Activated CD4-positive, alpha-beta T cell treated with anti-CD3 and anti-CD28 coated beads, Interleukin-2, amount 50 U/mL, for 16 hours (primary cell): ENCODE measurements around the gene ST8SIA4.

Experiments
- DNase-seq: peaks from one replicate; pipeline ENCODE4 v3.0.0-alpha.2; 2020

ST8SIA4 gene

DNA sequence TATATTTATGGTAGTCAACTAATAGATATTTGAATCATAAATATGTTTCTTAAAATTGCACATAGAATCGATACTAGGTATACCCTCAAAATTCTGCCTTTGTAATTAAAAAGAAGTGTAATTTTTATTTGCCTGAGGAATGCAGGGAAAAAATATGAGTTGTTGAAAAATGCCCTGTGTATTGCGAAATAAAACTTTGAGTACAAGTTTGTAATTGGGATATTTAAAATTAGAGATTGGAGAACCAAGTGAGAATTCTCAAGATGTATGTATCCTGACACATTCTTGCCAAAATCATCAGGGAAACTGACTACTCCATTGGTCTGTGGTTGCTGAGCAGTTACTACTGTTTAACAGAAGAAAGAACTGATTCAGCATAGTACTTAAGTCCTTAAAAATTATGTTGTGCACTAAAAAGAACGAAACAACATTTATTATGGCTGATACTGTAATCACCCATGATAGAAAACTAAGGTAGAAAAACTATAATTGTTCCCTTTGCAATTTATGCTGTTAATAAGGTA lies 36.0 kb downstream of the ST8SIA4 start:
- DNase-seq = no peak

DNA sequence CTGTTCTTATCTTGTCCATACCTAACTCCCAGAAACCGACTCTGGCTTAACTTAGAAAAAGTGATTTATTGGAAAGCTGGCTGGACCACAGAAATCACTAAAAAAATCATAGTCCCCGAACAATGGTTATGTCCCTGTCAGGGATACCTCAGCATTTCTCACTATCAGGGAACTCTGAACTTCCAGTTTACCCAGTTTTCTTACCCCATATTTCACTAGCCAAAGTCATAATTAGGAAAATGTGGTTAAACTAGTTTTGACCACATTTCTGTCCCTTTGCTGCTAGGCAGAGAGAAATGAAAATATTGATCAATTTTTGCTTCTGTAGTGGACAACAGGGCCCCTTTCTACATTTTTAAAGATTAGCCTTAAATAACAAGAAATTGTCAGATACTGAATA lies 38.2 kb downstream of the ST8SIA4 start:
- DNase-seq = no peak

DNA sequence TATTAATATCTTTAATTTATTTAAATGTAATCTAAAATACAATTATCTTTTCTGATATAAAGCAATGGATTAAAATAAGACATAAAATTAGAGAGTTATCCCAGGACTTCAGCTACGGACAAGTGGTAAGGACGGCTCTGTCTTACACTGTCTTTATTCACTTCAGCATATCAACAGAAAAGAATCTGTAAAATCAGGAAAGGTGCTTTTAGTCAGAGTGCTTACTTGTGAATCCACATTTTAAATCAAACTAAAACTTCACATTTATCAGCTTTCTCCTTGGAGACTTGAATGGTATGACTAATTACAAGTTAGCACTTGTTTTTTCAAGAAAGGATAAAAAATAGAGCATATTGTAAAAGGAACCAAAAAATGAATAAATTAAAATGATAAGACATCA lies 39.3 kb downstream of the ST8SIA4 start:
- DNase-seq = peak; percentile 69

DNA sequence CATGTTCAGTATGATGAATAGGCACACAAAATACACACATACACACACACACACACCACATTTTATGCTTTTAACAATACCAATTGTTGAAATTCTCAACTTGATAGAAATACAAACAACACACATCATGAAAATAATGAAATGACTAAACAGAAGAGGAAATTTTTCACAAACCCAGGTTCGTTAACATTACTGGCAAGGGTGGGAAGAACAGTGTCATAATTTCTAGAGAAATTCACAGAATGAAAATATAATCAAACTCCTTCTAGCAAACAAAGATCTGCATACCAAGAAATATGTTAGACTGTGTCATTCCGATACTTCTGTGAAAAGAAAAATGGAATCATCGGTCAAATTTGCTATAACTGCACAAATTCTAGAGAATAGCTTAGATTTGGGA lies 41.9 kb downstream of the ST8SIA4 start:
- DNase-seq = peak; percentile 83

DNA sequence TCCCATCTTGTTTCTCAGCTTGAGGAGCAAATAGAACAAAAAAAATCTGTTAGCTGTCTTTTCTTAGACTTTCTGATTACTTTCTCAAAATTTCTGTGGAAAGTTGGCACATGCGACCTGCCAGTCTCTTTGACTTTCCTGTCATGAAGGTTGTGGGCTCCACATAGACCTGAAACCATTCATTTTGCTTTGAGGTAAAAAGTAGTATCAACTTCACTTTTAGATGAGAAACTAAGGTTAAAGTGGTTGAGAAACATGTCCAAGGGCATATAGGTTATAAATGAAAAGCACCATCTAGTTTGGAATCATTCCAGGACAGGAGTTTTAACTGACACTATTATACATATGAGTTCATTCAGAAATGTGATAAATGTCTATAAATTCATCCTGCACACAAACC lies 42.7 kb downstream of the ST8SIA4 start:
- DNase-seq = peak; percentile 50

DNA sequence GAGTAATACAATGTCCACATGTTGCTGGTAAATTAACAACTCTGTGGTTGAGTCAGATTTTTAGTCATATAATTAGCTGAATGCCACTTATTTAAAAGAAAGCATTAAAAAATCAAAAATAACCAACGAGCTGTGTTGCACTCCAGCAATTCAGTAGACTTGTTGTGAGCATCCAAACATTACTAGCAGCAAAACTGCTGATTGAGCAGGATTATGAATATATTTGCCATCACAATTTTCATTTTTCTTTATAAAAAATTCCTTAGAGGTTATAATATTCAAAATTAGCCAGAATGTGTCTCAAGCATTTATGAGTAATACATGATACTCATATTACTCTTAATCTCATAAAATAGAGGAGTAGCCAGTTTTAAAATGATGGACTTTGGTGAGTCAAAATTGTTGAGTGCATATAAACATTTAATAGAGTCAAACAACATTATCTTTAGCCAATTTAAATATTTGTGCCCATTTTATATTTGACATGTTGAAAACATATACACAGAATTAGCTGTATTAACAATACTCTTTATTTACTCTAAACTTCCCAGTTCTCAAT lies 44.0 kb downstream of the ST8SIA4 start:
- DNase-seq = no peak

DNA sequence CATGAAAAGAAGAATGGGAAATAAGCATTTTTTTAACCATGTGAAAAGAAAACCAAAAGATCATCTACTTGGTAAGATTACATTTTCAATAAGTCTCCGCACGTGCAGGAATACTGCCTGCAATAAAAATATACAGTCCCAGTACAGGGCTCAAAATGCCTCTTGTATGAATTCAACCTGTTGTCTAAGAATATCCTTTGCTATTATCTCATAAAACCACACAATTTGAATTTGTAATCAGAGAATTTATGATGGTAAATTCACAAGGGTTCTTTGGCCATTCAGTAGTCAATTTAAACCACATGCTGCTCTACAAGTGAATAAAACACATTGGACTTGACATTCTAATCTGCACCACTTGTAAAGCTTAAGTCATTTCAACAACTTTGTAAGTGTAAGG lies 46.6 kb downstream of the ST8SIA4 start:
- no peak for DNase-seq

DNA sequence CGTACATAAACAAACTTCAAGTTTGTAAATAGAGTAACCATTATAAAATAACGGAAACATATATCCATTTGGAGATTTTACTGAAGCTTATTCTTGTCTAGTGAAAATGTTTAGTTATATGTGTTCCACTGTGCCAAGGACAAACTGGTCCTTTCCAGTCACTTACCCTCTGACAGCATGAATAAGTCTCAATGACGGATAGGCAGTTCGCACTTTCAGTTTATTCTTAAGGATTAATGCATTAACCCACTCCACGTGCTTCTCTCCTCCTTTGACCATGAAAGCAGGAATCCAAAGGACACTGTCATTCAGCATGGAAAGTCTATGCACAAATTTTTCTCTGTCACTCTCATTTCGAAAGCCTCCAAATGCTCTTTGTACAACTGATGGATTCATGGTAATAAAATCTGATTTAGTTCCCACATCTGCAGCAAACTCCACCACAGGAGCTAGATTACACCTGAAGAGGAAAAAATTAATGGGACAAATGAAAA lies 47.1 kb downstream of the ST8SIA4 start:
- DNase-seq = no peak

DNA sequence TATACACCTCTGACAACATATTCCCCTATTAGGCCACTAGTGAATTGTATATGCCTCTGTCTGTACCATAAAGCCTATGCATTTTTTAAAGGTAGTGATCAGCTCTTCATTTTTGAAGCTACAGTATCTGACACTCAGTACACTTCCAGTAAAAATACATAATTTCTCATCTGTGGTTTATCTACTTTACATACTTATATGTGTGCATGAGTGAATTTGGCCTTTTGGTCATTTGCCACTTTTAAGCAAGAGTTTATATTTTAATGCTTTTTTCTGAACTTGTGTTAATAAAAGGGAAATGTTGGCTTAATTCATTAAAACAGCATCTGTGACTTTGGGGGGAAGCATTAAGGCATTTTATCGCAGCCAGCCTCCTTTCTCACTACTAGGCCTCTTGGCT lies 47.8 kb downstream of the ST8SIA4 start:
- DNase-seq = no peak

DNA sequence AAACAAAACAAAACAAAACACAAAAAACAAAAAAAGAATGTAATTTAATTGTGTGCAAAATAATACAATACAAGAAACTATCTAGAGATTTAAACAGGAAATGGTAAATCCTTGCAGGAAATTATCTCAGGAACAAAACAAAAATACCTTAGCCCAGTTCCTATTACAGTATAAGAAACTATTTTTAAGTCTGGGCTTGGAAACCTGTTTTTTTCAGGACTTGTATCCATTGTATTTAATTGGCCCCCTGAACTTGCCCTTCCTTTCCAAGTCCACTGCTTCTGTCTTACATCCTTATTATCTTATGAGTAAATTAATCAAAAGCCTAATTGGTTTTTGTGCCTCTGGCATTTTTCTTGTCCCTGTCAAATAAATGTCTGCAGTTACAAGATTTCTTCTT lies 48.5 kb downstream of the ST8SIA4 start:
- no peak for DNase-seq

DNA sequence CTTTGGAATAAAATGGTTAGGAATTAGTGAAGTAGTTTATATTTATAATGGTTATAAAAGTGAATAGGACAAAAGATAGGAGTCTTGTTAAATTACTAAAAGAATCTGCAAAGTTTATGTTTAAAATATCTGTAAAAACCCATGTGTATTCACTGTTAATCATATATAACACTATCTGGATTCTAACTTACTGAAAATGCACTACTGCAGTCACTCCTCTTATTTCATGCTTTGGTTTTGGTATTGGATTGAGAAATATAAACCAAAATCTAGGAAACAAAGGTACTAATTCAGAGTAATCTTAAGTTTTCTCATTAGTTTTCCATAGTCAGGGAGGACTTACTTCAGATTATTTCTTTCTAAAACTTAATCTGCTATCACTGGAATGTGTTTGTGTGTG lies 49.5 kb downstream of the ST8SIA4 start:
- no peak for DNase-seq

DNA sequence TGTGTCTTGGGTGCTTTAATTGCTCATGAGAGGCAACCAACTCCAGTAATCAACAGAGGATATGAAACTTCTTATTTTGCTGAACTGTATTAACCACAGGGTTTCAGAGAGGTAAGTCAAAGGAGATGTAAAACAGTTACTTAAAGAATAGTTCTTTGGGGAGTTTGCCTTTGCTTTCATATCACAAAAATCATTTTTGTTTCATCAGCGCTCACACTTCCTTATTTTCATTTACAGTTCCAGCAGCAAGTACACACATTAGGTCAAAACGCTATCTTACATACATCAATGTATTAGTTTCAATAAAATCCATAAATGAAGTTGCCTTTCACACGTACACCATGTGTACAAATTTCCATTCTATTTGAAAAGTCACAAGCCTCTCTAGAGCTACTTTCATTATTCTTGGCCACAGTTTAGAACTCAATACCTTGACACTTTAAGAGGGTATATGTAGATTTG lies 50.1 kb downstream of the ST8SIA4 start:
- peak; percentile 79 for DNase-seq

DNA sequence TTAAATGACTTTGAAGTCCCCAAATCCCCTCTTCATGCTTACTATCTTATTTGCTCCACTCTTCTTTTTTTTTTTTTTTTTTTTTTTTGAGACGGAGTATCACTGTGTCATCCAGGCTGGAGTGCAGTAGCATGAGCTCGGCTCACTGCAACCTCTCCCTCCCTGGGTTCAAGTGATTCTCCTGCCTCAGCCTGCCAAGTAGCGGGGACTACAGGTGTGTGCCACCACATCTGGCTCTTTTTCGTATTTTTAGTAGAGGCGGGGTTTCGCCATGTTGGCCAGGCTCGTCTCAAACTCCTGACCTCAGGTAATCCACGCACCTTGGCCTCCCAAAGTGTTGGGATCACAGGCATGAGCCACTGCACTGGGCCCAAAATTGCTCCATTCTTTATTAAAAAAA lies 51.0 kb downstream of the ST8SIA4 start:
- DNase-seq = no peak

DNA sequence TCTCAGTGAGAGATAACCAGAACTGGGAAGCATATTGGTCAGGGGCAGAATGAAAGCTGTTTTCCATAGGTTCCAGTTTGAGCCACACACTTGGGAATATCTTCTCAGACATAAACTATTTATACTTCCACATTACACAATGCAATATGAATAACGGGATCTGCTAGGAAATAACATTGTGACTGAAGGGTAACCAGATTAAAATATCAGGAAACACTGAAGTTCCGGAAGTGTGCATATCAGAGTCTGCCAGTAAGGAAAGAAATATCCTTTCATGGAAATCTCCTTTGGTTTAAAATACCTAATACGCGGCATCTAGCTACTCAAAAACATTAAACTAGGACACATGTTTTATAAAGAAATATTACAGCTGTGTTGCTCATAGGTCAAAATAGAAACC lies 56.3 kb downstream of the ST8SIA4 start:
- DNase-seq = no peak

DNA sequence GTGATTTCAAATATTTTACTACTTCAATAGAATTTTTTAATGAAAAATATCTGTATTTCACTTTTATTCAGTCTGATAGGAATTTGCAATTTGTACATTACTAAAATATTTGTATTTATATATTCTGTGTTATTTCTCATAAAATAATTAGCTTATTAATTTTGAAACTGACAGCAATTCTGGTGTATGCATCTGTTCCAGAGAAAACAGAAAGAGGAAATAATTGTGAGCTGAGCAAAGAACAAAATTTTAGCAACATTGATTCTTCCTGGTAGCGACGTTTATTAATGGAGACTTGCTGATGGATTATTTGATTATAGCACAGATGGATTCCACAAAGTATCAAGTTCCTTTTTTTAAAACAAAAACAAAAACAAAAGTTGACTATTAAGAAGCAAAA lies 61.0 kb downstream of the ST8SIA4 start:
- DNase-seq = no peak

DNA sequence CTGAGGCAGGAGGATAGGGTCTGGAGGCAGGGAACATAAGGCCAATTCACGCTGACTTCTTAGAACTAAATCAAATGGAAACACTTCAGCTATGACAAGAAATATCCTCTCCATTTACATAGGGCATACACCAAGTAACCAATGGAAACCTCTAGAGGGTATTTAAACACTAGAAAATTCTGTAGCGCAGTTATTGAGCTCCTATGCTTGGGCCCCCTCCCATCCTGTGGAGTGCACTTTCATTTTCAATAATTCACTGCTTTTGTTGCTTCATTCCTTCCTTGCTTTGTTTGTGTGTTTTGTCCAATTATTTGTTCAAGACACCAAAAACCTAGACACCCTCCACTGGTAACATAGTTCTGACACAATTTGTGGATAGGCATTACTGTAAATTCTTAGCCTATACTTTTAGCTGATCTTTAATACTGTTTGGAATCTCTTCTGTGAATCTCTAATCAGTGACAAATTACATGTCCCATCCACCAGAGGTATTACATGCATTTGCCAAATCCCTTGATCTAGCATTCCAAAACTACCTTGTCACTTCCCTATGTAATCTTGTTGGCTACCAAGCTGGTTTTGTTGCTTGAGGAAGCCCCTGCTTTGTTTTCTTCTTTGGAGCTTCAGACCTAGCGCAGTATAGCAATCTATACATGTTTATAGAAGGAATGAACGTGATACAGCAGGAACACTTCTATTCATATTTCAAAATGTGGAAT lies 61.6 kb downstream of the ST8SIA4 start:
- peak; percentile 62 for DNase-seq

DNA sequence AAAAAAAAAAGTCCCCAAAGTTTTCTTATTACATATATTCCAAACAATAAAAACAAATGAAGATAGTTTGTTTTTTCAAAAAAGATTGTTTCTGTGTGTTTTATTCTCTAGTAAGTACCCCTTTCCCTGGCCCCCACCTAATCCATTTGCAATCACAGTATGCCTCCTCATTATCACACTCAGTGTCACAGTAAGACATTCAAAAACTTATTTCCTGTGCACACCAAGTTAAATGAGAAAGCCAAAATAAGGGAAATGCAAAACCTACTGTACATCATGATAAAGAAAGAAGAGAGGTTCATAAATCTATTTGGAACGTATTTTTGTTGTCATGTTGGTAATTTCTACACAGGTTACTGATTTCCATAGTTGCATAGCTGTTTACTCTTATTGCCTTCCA lies 62.3 kb downstream of the ST8SIA4 start:
- DNase-seq = no peak

DNA sequence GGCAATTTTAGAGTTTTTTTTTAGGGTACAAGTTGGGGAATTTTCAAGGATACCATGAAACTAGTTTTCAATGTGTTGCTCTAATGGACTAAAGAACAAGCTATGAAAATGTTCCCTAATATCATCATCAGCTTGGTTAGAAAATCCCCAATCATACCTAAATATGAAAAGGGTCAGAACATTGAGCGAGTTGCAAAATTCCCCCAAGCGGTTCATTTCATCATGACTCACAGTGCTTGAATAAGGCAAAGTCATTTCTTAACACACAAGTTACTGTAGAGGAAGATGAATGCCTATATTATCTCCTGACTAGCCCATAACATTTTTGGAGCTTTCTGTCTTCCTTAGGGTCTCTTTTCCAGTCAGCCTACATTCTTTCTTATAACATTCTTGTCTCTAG lies 62.7 kb downstream of the ST8SIA4 start:
- DNase-seq = peak; percentile 81

DNA sequence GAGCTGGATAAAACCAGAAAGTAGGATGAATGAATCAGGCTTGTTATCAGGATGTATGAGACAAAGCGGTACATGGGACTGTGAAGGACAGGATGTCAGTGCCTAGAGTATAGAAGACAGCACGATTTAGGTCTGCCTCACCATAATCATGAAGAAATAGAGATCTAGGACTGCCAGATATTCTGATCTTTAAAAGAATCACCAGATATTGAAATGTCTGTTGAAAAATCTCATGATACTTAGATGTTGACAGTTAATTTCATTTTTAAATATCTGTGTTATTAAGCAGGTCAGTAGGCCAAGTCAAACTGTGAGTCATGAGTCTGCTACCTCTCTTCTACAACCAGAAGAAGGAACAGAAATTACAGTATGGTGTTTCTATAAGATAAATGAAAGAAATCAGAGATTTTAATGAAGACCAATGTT lies 65.0 kb downstream of the ST8SIA4 start:
- no peak for DNase-seq

DNA sequence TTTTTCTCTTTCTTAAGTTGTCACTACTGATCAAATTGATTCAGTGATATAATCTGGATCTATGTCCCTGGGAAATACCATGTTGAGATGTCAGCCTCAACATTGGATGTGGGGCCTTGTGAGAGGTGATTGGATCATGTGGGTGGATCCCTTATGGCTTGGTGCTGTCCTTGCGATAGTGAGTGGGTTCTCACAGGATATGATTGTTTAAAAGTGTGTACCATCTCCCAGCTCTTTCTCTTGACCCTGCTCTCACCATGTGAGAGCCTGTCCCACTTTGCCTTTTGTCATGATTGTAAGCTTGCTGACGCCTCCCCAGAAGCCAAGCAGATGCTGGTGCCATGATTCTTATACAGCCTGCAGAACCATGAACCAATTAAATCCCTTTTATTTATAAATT lies 68.6 kb downstream of the ST8SIA4 start:
- no peak for DNase-seq

DNA sequence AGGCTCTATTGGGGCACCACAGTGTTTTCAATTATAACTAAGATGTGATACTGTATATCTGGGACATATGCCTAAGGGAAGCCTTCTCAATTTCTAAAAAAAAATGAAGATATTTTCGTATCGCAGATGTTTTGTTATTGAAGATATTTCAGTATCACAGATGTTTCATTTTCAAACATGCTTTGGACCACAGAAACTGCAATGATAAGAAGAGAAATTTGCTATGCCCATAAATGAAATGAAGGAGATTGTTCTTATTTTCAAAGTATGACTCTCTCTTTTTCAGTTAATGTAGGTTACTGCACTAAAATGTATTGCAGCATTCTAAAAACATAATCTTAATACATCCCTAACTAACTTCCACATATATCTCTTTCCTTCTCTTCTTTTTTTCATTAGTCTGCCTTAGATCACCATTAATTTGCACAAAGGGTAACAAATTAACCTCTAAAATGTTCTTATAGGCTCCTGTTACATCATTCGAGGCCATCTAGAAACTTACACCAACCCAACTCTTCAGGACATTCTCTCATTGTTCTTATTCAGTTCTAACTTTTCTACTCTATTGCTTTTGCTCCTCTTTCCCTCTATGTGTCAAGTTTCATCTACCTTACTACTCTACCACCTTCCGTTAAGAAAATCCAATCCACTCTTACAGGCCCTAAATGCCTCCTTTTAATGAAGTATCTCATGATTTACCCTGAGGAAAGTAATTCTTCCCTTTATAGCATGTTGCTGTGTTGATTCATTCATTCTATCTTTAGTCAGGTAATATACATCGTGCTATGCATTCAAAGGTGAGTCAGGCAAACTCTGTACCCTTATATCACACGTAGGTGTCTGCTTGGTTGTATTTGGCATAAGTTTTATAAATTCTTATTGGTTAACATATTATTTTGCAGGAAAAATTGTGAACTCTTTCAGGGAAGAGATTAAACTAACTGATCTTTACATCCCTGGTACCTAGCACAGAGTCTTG lies 70.5 kb downstream of the ST8SIA4 start:
- DNase-seq = no peak

DNA sequence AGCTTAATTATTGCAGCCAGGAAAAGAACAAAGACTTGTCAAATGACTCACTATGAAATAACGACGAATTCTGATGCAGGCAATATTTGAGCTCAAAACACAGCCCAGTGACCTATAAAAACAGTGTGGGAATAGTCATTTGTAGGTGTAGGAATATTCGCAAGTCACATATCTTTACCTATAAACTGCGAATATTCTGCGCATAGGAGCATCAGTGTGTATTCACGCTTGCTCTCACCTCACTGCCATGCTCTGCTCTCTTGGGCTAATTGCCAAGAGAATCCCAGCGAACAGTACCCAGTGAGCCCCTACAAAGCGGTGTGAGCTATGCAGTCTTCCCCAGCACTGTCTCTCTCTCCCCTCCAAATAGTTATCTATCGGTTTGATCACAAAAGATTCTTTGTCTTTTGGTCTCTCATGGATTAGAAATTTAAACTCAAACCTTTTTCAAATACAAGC lies 74.2 kb downstream of the ST8SIA4 start:
- no peak for DNase-seq
